GM19043 (cell line): Measurements from ENCODE around the gene PHF21A.
"Not testable (repeated sequence)": the region's sequence is repeated elsewhere in the genome, so short reads cannot be mapped to it uniquely, and the experiment has no call there.

ENCODE experiments used
- ATAC-seq: cut with Tn5 transposase; IDR thresholded peaks from one replicate; pipeline ENCODE4 v1.9.1; 2021; ENCODE audit warnings: low read depth; ENCODE audit not compliant: unreplicated experiment

Gene PHF21A

GRCh38 chr11:46120346-46121300 is 631 bp downstream of the PHF21A start:
- ATAC-seq, result peak; percentile 6

GRCh38 chr11:46119352-46120216 is 1.7 kb downstream of the PHF21A start:
- ATAC-seq, result no peak

GRCh38 chr11:46118702-46119351 is 2.4 kb downstream of the PHF21A start:
- ATAC-seq, result no peak

DNA sequence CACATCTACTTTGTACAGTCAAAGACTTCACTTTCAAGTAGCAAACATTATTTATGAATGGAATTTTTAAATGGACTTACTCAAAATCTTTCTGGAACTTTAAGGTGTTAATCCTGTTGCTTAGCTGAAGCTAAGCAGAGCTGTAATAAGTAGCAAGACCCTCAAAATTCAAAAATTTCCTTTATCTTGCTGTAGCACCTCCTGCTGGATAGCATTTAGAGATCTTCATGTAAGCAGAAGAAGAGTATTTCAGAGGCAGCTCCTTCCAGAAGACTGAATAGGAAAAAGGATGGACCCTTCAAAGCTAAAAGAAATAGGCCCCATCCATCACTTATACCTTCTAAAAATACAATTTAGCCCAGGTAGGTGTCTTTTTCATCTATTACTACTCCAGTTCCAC is 3.4 kb downstream of the PHF21A start:
- ATAC-seq, result no peak

DNA sequence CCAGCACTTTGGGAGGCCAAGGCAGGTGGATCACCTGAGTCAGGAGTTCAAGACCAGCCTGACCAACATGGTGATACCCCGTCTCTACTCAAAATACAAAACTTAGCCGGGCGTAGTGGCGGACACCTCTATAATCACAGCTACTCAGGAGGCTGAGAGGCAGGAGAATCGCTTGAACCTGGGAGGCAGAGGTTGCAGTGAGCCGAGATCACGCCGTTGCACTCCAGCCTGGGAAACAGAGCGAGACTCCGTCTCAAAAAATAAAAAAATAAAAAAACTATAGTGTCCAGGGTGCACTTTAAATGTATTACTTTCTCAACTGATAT is 4.6 kb downstream of the PHF21A start:
- ATAC-seq, result not testable (repeated sequence)

DNA sequence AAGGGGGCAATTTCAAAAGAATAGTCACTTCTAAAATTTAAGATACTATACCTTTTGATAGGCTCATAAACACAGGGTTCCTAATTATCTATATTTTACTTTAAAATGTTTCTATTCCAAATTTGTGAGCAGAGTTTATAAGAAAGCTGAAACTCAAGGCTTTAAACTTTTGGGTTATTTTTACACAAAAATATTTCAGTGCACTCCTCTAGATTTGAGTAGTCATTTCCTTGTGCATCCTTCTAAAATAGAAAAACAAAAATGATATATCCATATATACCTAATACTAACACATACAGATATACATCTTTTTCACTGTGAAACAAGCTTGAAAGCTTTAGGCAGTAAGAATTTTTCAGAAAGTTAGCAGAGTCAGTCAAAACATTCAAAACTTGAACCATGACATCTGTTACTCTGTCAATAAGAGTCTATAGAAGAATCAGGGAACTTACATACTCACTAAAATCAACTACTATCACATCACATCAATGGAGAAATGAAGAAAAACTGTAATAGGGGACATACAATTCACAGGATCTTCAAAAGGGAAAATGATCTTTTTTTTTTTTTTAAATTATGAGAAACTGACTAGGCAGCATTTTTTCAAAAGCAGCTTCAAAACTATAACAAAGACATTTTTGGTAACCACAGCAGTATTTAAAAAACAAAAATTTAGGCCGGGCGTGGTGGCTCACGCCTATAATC is 5.1 kb downstream of the PHF21A start:
- no peak for ATAC-seq

GRCh38 chr11:46114961-46115360 is 6.3 kb downstream of the PHF21A start:
- no peak for ATAC-seq

GRCh38 chr11:46114378-46114777 is 6.9 kb downstream of the PHF21A start:
- no peak for ATAC-seq

DNA sequence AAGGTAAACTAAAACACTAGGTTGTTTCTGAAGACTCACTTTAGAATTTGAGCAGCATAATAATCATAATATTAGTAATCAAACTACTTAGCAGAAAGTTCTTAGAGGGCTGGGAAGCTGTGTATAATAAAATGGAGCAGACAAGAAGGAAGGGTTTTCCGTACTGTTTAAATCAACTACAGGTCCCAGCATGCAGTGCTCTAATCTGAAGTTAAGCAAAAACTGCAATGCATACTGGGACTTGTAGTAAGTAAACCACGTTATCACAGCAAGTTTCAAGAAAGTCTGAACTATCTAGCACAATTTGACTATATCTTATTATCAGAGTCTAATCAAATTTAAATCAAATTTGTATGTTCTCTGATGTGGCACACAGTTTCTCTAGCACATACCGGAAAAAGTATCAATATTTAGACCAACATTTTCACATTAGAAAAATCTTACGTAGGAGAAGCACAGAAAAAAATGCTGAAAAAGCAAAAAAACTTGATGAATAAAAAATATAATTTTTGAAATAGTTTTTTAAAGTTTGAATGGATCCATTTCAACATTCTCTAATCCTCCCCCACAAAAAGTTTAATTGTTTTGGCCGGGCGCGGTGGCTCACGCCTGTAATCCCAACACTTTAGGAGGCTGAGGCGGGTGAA is 8.2 kb downstream of the PHF21A start:
- ATAC-seq, result no peak

- no peak for ATAC-seq
Observed at GRCh38 chr11:46108751-46109150, 12.5 kb downstream of the PHF21A start.

DNA sequence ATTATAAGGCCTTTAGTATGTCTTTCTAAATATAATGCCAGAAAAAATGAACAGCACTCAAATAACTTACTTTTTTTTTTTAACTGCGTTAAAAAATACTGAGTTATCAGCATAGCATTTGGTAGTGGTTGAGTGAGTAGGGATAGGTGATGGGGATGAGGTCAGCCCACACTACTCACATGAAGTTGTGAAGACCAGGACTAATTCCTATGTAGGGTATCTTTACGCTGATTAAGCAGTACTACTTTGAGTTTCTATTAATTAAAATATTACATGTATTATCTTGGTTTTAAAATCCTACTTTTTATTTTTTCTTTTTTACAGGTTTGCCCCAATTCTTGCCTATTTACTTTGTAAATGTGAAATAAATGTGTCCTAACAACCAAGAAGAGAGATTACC is 13.5 kb downstream of the PHF21A start:
- no peak for ATAC-seq

GRCh38 chr11:46107408-46107718 is 13.9 kb downstream of the PHF21A start:
- no peak for ATAC-seq

DNA sequence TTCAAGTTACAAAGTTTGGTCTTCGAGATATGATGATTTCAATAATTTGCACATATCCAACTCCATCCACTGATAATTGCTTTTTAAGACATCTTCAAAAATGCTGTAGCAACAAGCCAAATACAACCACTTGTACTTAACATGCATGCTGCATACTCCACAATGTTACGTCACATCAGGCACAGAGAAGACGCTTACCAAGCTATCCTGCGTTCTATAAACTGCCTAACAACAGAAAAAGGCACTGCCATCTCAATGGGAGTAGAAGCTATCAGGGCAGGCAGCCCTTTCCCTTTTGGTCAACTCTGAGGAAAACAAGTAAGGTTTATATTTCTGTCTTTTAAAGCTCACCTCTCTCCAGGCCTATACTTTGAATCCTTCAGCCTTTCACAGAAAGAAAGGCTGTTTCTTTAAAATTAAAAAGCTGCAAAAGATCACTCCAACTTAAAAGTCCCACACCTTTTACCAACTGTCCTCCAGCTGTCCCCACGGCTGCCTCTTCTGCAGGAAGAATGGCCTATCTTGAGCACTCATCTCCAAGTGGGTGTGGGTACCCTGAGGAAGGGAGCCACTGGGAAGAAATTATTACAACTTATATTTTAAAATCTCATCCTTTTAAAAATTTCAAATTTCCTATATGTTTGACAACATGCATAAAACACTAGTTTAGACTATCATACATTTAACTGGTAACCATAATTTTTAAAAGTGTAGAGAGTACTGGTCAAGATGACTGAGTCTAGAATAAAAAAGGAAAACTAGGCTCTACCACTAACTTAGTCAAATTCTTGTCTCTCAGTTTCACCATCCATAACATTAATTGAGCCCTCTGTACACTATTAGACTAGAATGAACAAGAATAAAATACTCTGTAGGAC is 14.5 kb downstream of the PHF21A start:
- ATAC-seq, result no peak

DNA sequence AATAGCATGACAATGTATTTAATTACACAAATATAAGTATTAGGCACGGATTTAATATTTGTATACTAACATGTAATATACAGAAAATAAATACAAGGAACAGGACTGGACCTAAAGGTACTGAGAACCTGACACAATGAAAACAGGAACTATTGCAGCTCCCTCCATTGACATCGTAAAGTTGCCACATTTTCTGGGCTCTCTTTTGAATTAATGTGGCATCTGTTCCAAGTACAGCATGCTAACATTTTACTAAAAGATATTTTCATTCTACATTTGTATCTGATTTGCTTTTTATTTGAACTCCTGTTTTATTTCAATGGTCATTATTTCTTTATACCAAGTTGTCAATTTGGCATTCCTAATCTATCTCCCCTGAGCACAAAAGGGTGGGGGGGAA is 15.3 kb downstream of the PHF21A start:
- no peak for ATAC-seq

GRCh38 chr11:46105134-46105628 is 16.1 kb downstream of the PHF21A start:
- ATAC-seq, result no peak

DNA sequence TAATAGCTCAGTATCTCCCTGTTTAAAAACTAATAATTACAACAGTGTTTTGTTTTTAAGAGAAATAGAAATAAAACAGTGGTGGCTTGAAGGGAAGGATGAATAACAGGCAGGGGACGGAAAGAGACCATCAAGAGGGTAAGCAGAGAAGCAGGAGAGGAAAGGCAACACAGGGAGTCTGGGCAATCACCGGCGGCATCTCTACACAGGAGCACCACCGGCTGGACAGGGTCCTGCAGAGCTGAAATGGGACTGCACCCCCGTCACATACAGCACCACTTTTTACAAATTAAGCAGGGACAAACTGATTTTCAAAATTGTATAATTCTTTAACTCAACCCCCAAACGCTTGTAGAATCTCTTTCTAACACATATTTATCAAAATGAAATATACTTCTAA is 18.4 kb downstream of the PHF21A start:
- ATAC-seq, result no peak

DNA sequence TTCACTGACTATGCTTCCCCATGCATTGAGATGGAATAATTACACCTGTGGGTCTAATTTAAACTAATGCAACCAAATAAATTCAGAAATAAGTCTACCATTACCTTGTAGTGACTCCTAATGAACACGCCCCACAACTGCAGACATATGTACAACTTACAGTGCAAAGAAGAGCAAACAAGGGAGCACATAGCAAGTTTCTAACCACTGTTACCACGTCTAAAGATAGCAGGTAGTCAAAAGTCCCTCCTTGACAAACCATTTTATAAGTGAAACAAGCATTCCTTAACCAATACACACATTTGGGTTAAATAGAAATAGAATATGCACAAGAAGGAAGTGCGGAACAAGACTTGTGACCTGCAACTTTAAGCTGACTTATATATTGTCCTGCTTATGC is 20.6 kb downstream of the PHF21A start:
- ATAC-seq, result peak; percentile 79

DNA sequence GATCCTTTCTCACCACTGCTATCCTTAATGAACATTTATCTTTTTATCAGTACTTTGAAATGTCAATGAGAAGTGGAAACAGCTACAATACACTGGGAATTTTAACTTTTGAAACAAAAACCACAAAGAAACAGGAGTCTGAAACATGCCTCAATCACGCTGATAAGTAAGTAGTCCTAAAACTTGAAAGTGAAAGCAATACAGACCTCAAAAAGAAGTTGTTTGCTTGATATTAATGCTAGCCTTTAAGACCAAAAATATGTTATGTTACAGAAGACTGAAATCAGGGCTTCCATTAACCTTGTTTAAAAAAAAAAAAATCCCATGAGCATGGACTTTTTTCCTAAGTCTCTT is 21.3 kb downstream of the PHF21A start:
- ATAC-seq, result no peak

DNA sequence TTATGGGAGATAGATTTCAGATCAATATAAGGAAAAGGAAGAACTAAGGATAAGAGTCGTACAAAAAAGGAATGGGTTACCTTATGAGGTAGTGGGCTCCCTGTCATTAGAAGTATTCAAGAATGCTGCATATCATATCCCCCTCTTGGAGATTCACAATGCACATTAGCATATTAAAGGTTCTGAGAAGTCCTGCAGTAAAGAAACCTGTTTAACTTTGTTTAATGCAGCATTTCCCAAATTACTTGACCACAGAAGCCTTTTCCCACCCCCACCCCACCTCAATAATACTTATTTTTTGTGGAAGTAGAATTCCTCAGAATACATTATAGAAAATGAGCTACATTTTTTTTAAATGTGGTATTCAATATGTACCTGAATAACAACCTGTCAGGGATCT is 30.9 kb downstream of the PHF21A start:
- no peak for ATAC-seq
